Effector memory CD4-positive, alpha-beta T cell (primary cell): ENCODE results near the gene MRM3.

Experiments used
- DNase-seq, 3 donors: peaks; one replicate each; pipeline ENCODE4 v3.0.0-alpha.2; 2020
- H3K27ac ChIP-seq: 2 replicates; pipeline ENCODE4 v1.7.0; 2013; ENCODE audit warnings: mild to moderate bottlenecking, low read length, moderate library complexity; ENCODE audit not compliant: insufficient read depth, poor library complexity, severe bottlenecking
- H3K27me3 ChIP-seq: replicated peaks from 2 replicates; pipeline ENCODE4 v1.7.0; 2013; ENCODE audit warnings: mild to moderate bottlenecking, low read length; ENCODE audit not compliant: insufficient read depth, control insufficient read depth, poor library complexity, severe bottlenecking
- H3K36me3 ChIP-seq: 2 replicates; pipeline ENCODE4 v1.7.0; 2013; ENCODE audit warnings: mild to moderate bottlenecking, low read length, moderate library complexity; ENCODE audit not compliant: control insufficient read depth, insufficient read depth
- H3K4me1 ChIP-seq: 2 replicates; pipeline ENCODE4 v1.7.0; 2013; ENCODE audit warnings: low read length, mild to moderate bottlenecking; ENCODE audit not compliant: control insufficient read depth, insufficient read depth, poor library complexity, severe bottlenecking
- H3K4me3 ChIP-seq: 2 replicates; pipeline ENCODE4 v1.7.0; 2013; ENCODE audit warnings: low read length, low read depth, mild to moderate bottlenecking; ENCODE audit not compliant: insufficient read depth, poor library complexity, severe bottlenecking
- H3K9me3 ChIP-seq: 2 replicates; pipeline ENCODE4 v1.7.0; 2013; ENCODE audit warnings: mild to moderate bottlenecking, low read length, moderate library complexity; ENCODE audit not compliant: control insufficient read depth

MRM3 gene

DNA sequence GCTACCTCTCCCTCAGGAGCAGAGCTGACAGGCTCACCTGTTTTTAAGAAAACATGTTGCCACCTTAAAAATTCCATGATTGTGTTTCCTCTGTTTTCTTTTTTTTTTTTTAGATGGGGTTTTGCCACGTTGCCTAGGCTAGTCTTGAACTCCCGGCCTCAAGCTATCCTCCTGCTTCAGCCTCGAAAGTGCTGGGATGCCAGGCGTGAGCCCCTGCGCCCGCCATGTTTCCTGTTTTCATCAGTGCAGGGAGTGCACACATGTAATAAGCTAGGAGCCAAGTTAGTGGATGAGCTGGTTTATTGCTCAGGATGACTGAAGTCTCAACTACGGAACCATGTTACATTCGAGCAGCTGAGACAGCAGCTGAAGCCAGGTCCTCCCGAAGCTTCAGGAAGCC lies 13.6 kb downstream of the MRM3 start:
- H3K36me3 ChIP-seq, result peaks cover 20% of the 10 kb centered on the region
- H3K4me1 ChIP-seq, result no peaks in the 10 kb centered on the region

DNA sequence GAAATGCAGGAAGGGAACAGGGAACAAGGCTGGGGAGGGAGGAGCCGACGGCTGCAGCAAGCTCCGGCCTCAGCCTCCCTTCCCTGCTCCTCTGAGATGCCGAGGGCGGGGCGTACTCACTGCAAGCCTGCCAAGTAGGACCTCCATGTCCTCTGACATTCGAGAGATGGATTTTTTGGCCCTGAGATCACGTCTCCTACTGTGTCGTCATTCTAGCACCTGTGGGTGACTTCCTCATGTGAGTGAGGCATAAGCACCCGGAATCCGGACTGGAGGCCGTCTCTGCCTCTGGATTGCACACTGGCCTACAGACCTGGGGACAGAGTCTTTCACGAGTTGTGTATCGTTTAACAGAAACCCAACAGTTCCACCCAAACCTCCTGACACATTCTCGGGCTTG lies 14.5 kb downstream of the MRM3 start:
- Histone ChIP-seq H3K27ac (no peak overlapping the region), H3K36me3 (peaks cover 12% of the 10 kb centered on the region), H3K9me3 (no peaks in the 10 kb centered on the region), H3K27me3 (no peaks in the 10 kb centered on the region), H3K4me3 (no peak overlapping the region), H3K4me1 (no peaks in the 10 kb centered on the region)
- DNase-seq, result no peak

More for the DNA sequence above, 13.6 kb downstream of the MRM3 start:
- Histone ChIP-seq H3K4me3 (no peak overlapping the region), H3K27me3 (no peaks in the 10 kb centered on the region), H3K9me3 (no peaks in the 10 kb centered on the region), H3K27ac (no peak overlapping the region)
- no peak for DNase-seq

DNA sequence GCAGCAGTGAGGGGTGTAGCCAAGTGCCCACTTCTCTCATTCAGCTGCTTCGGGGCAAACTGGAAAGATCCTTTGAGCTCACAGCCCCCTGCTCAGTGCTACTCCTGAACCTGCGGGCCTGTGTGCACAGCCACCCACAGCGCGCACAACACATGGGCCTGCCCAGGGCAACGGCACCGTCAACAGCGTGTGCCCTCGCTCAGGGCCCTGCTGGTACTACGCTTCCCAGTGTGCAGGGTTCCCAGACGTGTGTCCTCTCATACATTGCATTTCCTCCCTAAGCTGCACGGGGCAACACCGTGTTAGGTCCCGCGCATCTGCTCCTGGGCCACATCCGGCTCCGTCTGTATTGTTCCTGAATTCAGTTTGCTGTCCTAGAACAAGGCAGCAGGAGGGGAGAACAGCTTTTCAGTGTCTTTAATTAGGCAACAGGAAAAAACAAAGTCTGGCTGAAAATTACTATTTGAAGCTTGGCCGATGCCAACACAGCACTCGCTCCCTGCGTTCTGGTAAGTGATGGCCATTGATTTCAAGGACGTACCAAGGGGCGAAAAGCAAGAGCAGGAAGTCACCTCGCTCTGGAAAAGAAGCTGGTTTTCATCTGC lies 15.2 kb downstream of the MRM3 start:
- Histone ChIP-seq H3K27me3 (no peaks in the 10 kb centered on the region), H3K27ac (no peak overlapping the region), H3K9me3 (no peaks in the 10 kb centered on the region), H3K36me3 (peaks cover 4% of the 10 kb centered on the region), H3K4me3 (no peak overlapping the region), H3K4me1 (no peaks in the 10 kb centered on the region)
- DNase-seq, result no peak

DNA sequence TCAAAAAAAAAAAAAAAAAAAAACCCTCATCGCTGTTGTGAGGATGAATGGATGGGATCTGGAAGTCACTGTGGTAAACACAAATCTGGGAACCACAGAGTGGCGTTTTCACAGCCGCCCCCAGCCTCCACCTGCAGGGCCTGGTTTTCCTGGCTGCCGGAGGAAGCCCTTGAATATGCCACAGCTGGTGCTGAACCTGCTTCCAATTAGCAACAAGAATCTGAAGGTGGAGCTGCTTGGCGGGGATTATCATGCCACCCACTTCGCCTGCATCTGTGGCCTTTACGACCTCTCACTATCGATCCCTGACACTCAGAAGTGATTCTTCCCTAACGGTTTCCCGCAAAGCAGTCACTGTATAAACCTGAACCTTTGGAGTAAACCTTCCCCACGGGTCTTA lies 16.1 kb downstream of the MRM3 start:
- Histone ChIP-seq H3K9me3 (no peaks in the 10 kb centered on the region), H3K4me3 (no peak overlapping the region), H3K4me1 (no peaks in the 10 kb centered on the region), H3K27ac (no peak overlapping the region), H3K27me3 (no peaks in the 10 kb centered on the region), H3K36me3 (no peaks in the 10 kb centered on the region)
- DNase-seq, result no peak

DNA sequence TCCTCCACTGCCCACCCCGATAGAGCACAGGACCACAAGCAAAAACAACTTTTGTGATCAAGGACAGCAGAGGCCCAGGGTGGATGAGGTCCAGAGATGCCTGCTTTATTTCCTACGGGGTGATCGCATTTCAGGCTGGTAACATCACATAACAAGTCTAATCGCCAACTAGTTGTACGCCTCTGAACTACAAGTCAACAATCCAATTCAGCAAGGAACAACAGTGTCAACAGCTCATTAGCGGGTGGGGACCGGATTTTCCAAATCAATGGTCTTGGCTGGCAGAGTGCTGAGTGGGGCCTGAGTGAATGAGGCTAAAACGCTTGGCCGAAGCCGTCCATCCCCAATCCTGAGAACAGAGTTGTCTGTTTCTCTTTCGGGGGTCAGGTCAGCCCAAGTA lies 17.1 kb downstream of the MRM3 start:
- Histone ChIP-seq H3K4me1 (no peaks in the 10 kb centered on the region), H3K27me3 (no peaks in the 10 kb centered on the region), H3K36me3 (no peaks in the 10 kb centered on the region)

DNA sequence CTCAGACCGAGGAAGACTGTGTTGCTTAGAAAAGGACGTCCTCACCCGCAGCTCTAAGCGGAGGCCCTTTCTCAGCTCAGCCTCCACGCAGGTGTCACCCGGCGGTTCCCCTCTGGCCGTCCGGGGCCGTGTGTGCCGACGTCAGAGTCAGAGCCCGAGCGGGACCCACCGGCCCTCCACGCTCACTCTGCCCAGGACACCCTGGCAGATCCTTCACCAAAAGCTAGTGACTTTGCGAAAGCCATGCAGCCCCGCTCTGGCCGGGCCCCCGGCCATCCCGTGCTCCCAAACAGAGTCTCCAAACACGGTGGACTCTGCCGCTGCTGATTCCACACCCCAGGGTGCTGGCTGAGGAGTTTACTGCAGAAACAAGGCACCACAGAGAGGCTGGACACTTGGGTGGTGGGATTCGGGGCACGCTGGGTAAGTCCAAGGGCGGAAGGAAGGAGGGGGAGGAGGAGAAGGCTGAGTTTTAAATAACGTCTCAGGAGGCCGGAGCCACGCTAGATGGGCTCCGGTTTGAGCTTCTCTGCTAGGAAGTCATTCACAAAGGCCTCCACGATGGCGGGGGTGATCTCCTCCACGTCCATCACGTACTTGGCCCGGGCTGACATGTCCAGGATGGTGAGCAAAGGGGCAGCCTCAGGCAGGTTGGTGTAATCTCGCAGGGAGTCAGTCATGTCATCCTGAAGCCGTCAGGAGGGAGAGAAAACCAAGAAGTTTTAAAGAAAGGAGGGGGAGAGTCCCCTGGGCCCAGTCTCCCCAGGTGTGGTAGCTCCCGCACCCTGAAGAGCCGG lies 18.5 kb downstream of the MRM3 start:
- Histone ChIP-seq H3K27me3 (no peaks in the 10 kb centered on the region), H3K36me3 (no peaks in the 10 kb centered on the region), H3K4me1 (no peaks in the 10 kb centered on the region), H3K9me3 (no peaks in the 10 kb centered on the region), H3K4me3 (no peak overlapping the region), H3K27ac (no peak overlapping the region)
- no peak for DNase-seq

More for the DNA sequence above, 17.1 kb downstream of the MRM3 start:
- Histone ChIP-seq H3K27ac (no peak overlapping the region), H3K9me3 (no peaks in the 10 kb centered on the region), H3K4me3 (no peak overlapping the region)
- DNase-seq, result no peak

DNA sequence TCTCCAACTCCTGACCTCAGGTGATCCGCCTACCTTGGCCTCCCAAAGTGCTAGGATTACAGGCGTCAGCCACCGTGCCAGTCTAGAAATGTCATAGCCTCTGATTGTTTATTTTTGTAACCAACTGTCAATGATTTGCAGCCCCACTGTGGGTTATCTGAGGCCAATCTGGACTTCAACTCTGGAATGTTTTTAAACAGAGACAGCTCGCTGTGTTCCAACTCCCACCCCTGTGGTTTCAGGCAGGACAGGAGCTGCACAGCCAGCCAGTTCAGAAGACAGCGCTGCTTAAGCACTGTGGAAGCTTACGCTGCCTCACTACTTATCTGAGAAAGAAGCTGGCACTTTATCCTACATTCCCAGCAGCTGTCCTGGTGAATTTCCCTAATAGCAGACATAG lies 19.5 kb downstream of the MRM3 start:
- Histone ChIP-seq H3K4me3 (no peak overlapping the region), H3K36me3 (no peaks in the 10 kb centered on the region), H3K9me3 (no peaks in the 10 kb centered on the region), H3K27me3 (no peaks in the 10 kb centered on the region), H3K27ac (no peak overlapping the region), H3K4me1 (no peaks in the 10 kb centered on the region)
- no peak for DNase-seq

DNA sequence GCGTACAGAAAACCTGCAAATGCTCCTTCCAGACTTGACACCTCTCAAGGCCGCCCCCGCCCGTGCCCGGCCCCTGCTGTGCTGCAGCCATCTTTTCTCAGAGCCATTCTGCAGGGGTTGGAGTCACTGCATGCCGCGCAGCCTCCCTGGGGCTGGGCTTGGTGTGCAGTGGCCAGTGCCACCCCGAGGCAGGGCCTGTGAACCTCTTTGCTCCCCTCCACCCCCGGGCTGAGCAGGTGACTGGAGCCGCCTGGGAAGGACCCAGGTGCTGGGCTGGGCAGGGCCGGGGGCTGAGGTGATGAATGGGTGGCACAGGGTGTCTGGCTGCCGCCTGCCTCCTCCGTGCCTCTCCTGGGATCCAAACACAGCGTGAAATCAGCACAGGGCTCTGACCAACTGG lies 20.3 kb downstream of the MRM3 start:
- H3K9me3 ChIP-seq, result no peaks in the 10 kb centered on the region
- no peaks in the 10 kb centered on the region for H3K4me1 ChIP-seq
- H3K36me3 ChIP-seq, result no peaks in the 10 kb centered on the region
- H3K27me3 ChIP-seq, result no peaks in the 10 kb centered on the region
- no peak for DNase-seq
- H3K27ac ChIP-seq, result no peak overlapping the region
- H3K4me3 ChIP-seq, result no peak overlapping the region

DNA sequence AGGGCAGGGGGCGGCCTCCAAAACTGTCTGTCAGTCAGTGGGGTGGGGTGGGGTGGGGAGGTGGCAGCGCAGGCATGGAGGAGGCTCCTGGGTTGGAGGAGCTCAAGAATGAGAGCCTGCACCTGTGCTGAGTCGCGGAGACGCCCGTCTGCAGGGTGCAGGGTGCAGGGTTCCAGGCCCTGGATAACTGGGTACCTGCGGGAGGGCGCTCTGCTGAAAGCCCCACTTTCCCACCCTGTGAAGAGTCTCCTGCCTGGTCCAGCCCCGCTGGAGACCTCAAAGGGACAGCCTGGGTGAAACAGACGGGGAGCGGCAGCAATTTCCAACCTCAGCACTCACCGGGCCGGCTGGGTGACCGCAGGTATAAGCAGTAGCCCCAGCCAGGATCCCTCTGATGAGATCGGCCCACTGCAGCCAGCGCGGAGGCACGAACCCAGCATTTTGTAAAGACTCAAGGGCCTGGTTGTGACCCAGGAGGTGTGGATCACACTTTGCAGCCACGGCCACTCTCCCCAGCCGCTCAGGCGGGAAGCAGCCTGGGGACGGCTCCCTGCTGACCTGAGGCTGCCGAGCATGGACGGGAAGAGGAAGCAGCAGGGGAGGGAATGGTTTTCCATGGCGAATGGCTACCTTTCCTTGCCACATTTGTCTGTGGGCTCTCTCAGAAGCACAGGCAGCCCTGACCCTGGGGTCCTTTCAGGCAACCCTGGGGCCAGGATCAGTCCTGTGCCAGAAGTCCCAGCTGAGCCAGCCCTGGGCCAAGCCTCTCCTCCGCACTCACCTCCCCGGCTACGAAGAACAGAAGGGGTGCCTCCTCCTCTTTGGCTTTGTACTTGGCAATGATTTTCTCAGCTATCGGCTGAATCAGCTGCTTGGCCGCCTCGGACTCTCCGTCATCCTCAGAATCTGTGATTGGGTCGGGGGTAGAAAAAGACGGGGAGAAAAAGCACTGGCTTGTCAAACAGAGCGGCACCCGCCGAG lies 21.0 kb downstream of the MRM3 start:
- Histone ChIP-seq H3K4me3 (no peak overlapping the region), H3K27ac (no peak overlapping the region), H3K27me3 (no peaks in the 10 kb centered on the region), H3K4me1 (no peaks in the 10 kb centered on the region), H3K9me3 (no peaks in the 10 kb centered on the region), H3K36me3 (no peaks in the 10 kb centered on the region)
- no peak for DNase-seq
